Natural killer cell treated with Interleukin-12 subunit alpha and Interleukin-12 subunit beta and Interleukin-15 and Interleukin-18, amount 100 ng/mL, for 72 hours (primary cell): ENCODE measurements around the gene ADCY3. TPM values are rescaled to one million over a fixed set of nuclear protein-coding genes. Genes with fewer than 3 reads are reported as not detected.

ENCODE experiments used
- ATAC-seq, 2 donors: fragments of 150-1000 bp; cut with Tn5 transposase in 1 of 2; sonication (Bioruptor Pico), chemical (Tn5 transposase) in 1 of 2; 2 replicates each; pipeline ENCODE4 v1.10.0; 2021
- DNase-seq: peaks from one replicate; pipeline ENCODE4 v3.0.0; 2022; ENCODE audit warnings: low spot score
- H3K27ac Mint-ChIP-seq, 2 donors: 1 replicate in 1 of 2; 2 replicates in 1 of 2; pipeline ENCODE4 v1.8.0; 2022; ENCODE audit warnings: mixed read lengths in 2 of 2, mild to moderate bottlenecking in 1 of 2, moderate library complexity in 1 of 2
- H3K27me3 Mint-ChIP-seq, 2 donors: 1 replicate in 1 of 2; 2 replicates in 1 of 2; pipeline ENCODE4 v1.8.0; 2022; ENCODE audit warnings: mixed read lengths in 2 of 2
- H3K36me3 Mint-ChIP-seq: one replicate; pipeline ENCODE4 v1.8.0; 2022; ENCODE audit warnings: mixed read lengths
- H3K4me1 Mint-ChIP-seq, 2 donors: 1 replicate in 1 of 2; 2 replicates in 1 of 2; pipeline ENCODE4 v1.8.0; 2022; ENCODE audit warnings: low read depth in 2 of 2, mixed read lengths in 2 of 2, mild to moderate bottlenecking in 1 of 2
- H3K4me3 Mint-ChIP-seq: one replicate; pipeline ENCODE4 v1.8.0; 2022; ENCODE audit warnings: mixed read lengths
- H3K9me3 Mint-ChIP-seq: 2 replicates; pipeline ENCODE4 v1.8.0; 2022; ENCODE audit warnings: mixed read lengths
- total RNA-seq, 2 donors: library from RNA; stranded (reverse); gene quantifications; one replicate each; pipeline ENCODE4 v1.2.3, GENCODE V29; 2022

The ADCY3 gene
- total RNA-seq, 2 donors from 2014 or later: 23.3 to 71.9 TPM

- Mint-ChIP-seq H3K4me3 (peak overlapping the region; percentile 66), H3K9me3 (no peaks in the 10 kb centered on the region), H3K27me3 (peaks cover 0 to 13% of the 10 kb centered on the region in 2 donors), H3K27ac (peak overlapping the region in 1 of 2 donors; percentile 7), H3K36me3 (no peaks in the 10 kb centered on the region), H3K4me1 (peaks cover 26 to 27% of the 10 kb centered on the region in 2 donors)
- DNase-seq (no peak), ATAC-seq (no peak)
Observed at GRCh38 chr2:24920809-24921441, 888 bp upstream of the ADCY3 start.

DNA sequence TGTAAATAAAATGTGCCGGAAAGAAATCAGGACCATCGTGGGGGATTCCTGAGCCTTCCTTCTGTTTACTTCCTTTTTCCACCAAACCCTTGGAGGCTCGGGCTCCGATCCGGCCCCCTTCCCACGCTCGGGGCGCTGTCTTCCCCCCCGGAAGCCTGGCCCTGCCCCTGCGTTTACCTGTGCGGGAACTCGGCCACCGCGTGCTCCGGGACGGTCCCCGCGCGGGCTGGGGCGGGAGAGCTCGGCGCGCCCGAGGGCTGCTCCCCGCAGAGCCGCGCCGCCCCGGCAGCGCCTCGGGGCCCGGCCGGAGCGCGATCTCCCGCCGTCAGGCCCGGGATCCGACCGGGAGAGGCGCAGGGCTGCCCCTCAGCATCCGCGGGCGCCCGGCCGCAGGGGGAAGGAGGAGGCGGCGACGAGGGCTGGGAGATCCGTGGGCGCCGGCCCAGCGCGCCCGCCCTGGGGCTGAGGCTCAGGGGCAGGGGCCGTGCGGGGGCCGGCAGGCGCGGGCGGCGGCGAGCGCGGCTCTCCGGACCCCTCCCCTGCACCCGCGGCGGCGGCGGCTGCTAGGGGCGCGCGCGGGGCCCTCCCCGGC is 435 bp downstream of the ADCY3 start:
- no peaks in the 10 kb centered on the region for H3K36me3 Mint-ChIP-seq
- peak in 1 of 2 donors; percentile 43 for ATAC-seq
- peak overlapping the region; percentile 89 for H3K4me3 Mint-ChIP-seq
- no peaks in the 10 kb centered on the region for H3K9me3 Mint-ChIP-seq
- DNase-seq: no peak
- peaks cover 0 to 13% of the 10 kb centered on the region in 2 donors for H3K27me3 Mint-ChIP-seq
- peak overlapping the region in 1 of 2 donors; percentile 54 for H3K27ac Mint-ChIP-seq
- H3K4me1 Mint-ChIP-seq: peaks cover 27 to 29% of the 10 kb centered on the region in 2 donors

GRCh38 chr2:24919037-24919505 is 966 bp downstream of the ADCY3 start:
- peak overlapping the region in 1 of 2 donors; percentile 54 for H3K27ac Mint-ChIP-seq
- ATAC-seq (peak; percentile 31 to 34), DNase-seq (no peak)
- H3K36me3 Mint-ChIP-seq: no peaks in the 10 kb centered on the region
- peaks cover 0 to 13% of the 10 kb centered on the region in 2 donors for H3K27me3 Mint-ChIP-seq
- H3K4me3 Mint-ChIP-seq: peak overlapping the region; percentile 89
- no peaks in the 10 kb centered on the region for H3K9me3 Mint-ChIP-seq
- H3K4me1 Mint-ChIP-seq: peaks cover 27 to 29% of the 10 kb centered on the region in 2 donors

GRCh38 chr2:24918326-24919036 is 1.6 kb downstream of the ADCY3 start:
- peak overlapping the region; percentile 89 for H3K4me3 Mint-ChIP-seq
- H3K27ac Mint-ChIP-seq: peak overlapping the region in 1 of 2 donors; percentile 54
- DNase-seq (no peak), ATAC-seq (no peak)
- no peaks in the 10 kb centered on the region for H3K9me3 Mint-ChIP-seq
- peaks cover 27 to 29% of the 10 kb centered on the region in 2 donors for H3K4me1 Mint-ChIP-seq
- H3K27me3 Mint-ChIP-seq: peaks cover 0 to 7% of the 10 kb centered on the region in 2 donors
- no peaks in the 10 kb centered on the region for H3K36me3 Mint-ChIP-seq

- Mint-ChIP-seq H3K27me3 (peaks cover 0 to 7% of the 10 kb centered on the region in 2 donors), H3K4me1 (peaks cover 27 to 29% of the 10 kb centered on the region in 2 donors), H3K9me3 (no peaks in the 10 kb centered on the region), H3K36me3 (no peaks in the 10 kb centered on the region), H3K27ac (peak overlapping the region in 1 of 2 donors; percentile 54), H3K4me3 (peak overlapping the region; percentile 62)
- no peak for ATAC-seq
- DNase-seq: no peak
Observed at GRCh38 chr2:24917731-24918325, 2.2 kb downstream of the ADCY3 start.

DNA sequence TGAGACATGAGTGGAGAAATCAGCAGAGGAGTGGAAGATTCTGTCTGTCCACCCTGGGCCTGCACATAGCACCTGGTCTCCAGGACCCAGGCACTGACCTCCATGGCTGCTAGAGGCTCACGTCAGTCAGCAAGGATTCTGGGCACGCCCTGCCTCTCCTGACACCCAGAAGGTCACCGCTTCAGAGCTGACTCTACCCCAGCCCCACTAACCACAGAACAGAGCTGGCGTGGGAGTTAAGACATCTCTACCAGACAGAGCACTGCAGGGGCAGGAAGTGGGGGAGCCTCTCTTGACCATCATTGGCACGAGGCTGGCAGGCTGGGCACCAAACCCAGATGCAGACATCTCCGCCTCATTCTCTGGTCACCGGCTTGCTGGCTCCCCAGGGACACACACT is 3.0 kb downstream of the ADCY3 start:
- ATAC-seq: peak; percentile 65 to 71

DNA sequence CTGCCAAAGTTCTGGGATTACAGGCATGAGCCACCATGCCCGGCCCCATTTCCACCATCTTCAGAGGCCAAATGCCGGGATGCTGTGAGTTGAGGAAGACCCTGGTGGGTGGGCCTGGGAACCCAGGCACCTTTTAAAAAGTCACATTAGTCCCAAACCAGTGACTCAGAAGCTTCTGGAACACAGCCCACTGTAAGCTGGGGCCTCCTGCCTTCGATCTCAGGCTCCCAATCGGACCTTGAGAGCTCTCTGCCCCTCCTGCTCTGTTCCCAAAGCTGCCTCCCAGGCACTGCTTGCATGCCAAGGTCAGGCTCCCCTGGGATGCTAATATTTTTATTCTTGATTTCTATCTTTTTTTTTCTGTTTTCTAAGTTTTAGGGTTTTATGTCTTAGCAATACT is 4.2 kb downstream of the ADCY3 start:
- Mint-ChIP-seq H3K4me1 (peaks cover 23 to 25% of the 10 kb centered on the region in 2 donors), H3K9me3 (no peaks in the 10 kb centered on the region), H3K4me3 (no peak overlapping the region), H3K36me3 (peaks cover 4% of the 10 kb centered on the region), H3K27ac (no peak overlapping the region), H3K27me3 (peaks cover 0 to 7% of the 10 kb centered on the region in 2 donors)
- DNase-seq: no peak
- no peak for ATAC-seq

More for the DNA sequence above, 3.0 kb downstream of the ADCY3 start:
- H3K36me3 Mint-ChIP-seq: peaks cover under 1% of the 10 kb centered on the region
- H3K4me3 Mint-ChIP-seq: peak overlapping the region; percentile 52
- H3K9me3 Mint-ChIP-seq: no peaks in the 10 kb centered on the region
- DNase-seq: peak; percentile 71
- H3K27ac Mint-ChIP-seq: no peak overlapping the region
- peaks cover 27 to 29% of the 10 kb centered on the region in 2 donors for H3K4me1 Mint-ChIP-seq
- H3K27me3 Mint-ChIP-seq: peaks cover 0 to 7% of the 10 kb centered on the region in 2 donors

DNA sequence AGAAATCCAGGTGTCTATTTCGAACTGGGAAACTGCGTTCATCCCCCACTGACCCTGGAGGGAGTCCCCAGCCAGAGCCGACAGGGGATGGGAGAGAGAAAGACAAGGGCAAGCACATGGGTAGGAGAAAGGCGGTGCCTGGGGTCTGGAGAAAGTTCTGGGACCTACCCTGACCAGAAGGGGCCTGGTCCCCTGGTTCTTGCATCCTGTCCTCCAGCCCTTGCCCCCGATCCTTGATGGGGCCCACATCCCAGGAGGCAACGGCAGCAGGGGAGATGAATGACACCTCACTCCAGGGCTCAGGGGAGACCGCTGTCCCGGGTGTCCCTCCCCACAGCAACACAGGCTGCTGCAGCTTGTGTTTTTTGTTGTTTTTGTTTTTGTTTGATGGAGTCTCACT is 4.9 kb downstream of the ADCY3 start:
- H3K27ac Mint-ChIP-seq: no peak overlapping the region
- DNase-seq: no peak
- H3K4me1 Mint-ChIP-seq: peaks cover 20 to 23% of the 10 kb centered on the region in 2 donors

DNA sequence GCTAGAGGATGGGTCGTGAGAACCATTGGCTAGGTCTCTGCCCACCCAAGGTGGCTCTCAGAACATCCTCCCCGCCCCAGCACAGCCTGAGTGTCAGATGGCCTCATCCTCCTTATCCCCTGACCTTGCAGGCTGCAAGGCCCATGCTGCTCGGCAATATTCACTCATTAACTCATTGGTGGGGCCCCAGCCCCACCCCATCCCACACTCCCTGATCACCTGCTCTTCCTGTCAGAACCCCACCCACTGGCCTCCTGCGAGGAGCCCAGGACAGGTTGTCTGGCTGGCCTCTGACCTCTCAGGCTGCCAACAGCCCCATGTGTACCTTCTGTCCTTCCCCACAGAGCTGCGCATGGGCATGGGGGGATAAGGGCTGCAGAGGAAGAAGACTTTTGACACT is 5.3 kb downstream of the ADCY3 start:
- DNase-seq: no peak
- Mint-ChIP-seq H3K9me3 (no peaks in the 10 kb centered on the region), H3K36me3 (peaks cover 4% of the 10 kb centered on the region), H3K27me3 (peaks cover 0 to 7% of the 10 kb centered on the region in 2 donors), H3K4me3 (no peak overlapping the region), H3K27ac (no peak overlapping the region), H3K4me1 (peaks cover 20 to 23% of the 10 kb centered on the region in 2 donors)
- ATAC-seq: no peak

More for the DNA sequence above, 4.9 kb downstream of the ADCY3 start:
- ATAC-seq: no peak
- H3K36me3 Mint-ChIP-seq: peaks cover 4% of the 10 kb centered on the region
- H3K27me3 Mint-ChIP-seq: peaks cover 0 to 7% of the 10 kb centered on the region in 2 donors
- no peaks in the 10 kb centered on the region for H3K9me3 Mint-ChIP-seq
- no peak overlapping the region for H3K4me3 Mint-ChIP-seq

DNA sequence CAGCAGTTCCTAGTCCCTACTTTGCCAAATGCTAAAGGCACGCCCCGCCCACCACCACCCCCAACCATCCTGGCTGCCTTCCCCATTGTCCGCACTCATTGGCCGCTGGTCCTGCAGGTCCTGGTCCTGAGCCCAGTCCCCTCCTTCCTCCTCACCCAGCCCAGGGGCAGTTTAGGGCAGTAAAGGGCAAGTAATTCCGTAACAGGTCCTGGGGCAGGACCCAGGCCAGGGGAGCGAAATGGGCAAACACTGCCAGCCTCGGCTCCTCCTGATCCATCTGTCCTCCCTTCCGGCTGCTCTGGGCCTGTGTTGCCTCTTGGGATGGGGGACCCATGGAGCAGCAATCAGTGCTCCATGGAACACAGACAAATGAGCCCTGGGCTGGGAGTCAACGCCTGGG is 6.1 kb downstream of the ADCY3 start:
- Mint-ChIP-seq H3K27me3 (peaks cover 0 to 4% of the 10 kb centered on the region in 2 donors), H3K36me3 (peaks cover 4% of the 10 kb centered on the region), H3K9me3 (no peaks in the 10 kb centered on the region), H3K27ac (no peak overlapping the region), H3K4me3 (no peak overlapping the region), H3K4me1 (peaks cover 15 to 18% of the 10 kb centered on the region in 2 donors)
- ATAC-seq: no peak
- DNase-seq: no peak

GRCh38 chr2:24912986-24913385 is 7.1 kb downstream of the ADCY3 start:
- no peaks in the 10 kb centered on the region for H3K9me3 Mint-ChIP-seq
- H3K27me3 Mint-ChIP-seq: peaks cover 0 to 1% of the 10 kb centered on the region in 2 donors
- H3K36me3 Mint-ChIP-seq: peaks cover 4% of the 10 kb centered on the region
- H3K4me3 Mint-ChIP-seq: no peak overlapping the region
- H3K4me1 Mint-ChIP-seq: peaks cover 12 to 16% of the 10 kb centered on the region in 2 donors
- ATAC-seq (no peak), DNase-seq (no peak)
- H3K27ac Mint-ChIP-seq: no peak overlapping the region

DNA sequence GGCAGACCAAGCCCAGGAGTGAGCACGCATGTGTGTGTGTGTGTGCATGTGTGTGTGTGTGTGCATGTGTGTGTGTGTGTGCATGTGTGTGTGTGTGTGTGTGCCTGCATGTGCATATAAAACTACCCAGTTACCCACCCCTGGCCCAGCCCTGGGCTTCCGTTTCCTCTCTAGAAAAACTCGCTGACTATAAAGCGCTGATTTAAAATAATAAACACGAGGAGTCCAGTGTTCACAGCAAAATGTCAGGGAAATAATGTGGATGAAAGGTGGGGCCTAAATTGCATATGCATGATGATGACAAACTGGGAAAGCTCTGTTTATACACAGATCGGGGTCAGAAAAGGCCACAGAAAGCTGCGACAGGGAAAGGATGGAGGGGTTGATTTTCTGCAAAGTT is 7.5 kb downstream of the ADCY3 start:
- no peak for DNase-seq
- H3K4me3 Mint-ChIP-seq: no peak overlapping the region
- H3K27ac Mint-ChIP-seq: no peak overlapping the region
- H3K27me3 Mint-ChIP-seq: no peaks in the 10 kb centered on the region
- no peak for ATAC-seq
- H3K36me3 Mint-ChIP-seq: peaks cover 4% of the 10 kb centered on the region
- H3K9me3 Mint-ChIP-seq: no peaks in the 10 kb centered on the region
- peaks cover 8 to 11% of the 10 kb centered on the region in 2 donors for H3K4me1 Mint-ChIP-seq

- ATAC-seq (no peak), DNase-seq (no peak)
- Mint-ChIP-seq H3K4me1 (peaks cover 5 to 6% of the 10 kb centered on the region in 2 donors), H3K9me3 (no peaks in the 10 kb centered on the region), H3K27ac (no peak overlapping the region), H3K27me3 (no peaks in the 10 kb centered on the region), H3K36me3 (peaks cover 4% of the 10 kb centered on the region), H3K4me3 (no peak overlapping the region)
Observed at GRCh38 chr2:24910245-24910644, 9.8 kb downstream of the ADCY3 start.
